DMS114 treated with DMSO at 0.1 percent for 48 hours (cell line): ENCODE measurements around the gene TRIM67.
"Not testable (repeated sequence)": the region's sequence is repeated elsewhere in the genome, so short reads cannot be mapped to it uniquely, and the experiment has no call there.

ENCODE experiments used
- DNase-seq: peaks from one replicate; lab custom pipeline; 2025; ENCODE audit not compliant: unreplicated experiment; lab: John Stamatoyannopoulos, UW

The TRIM67 gene

DNA sequence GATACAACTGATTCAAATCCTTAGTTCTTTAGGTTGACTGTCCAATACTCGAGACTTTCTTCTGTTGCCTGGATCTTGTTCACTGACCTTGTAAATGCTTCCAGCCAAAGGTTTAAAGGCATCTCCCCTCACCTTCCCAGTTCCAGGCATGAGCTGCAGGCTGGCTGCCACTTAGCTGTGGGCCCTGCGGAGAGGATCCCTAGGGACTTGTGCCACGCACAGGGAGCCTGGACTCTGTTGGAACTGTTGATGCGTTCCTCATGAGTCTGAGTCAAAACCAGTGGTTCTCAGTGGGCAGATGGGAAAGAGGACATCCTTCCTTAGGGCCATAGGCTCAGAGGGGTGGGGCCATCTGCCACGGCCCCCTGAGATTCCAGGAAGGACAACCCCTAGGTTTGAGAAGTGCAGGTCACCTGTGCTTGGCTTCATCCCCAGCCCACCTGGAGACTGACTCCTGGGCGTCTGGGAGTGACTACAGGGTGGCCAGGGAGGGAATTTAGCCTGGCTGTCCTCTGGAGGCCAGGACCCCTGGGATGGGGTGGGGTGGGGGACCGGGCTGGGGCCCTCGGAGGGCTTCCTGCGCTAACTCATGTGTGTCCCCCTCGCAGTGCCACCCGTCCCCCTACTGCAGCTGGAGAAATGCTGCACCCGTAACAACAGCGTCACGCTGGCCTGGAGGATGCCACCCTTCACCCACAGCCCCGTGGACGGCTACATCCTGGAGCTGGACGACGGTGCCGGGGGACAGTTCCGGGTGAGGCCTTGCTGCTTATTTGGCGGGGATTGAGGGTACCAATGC is 41.6 kb downstream of the TRIM67 start:
- DNase-seq = no peak

DNA sequence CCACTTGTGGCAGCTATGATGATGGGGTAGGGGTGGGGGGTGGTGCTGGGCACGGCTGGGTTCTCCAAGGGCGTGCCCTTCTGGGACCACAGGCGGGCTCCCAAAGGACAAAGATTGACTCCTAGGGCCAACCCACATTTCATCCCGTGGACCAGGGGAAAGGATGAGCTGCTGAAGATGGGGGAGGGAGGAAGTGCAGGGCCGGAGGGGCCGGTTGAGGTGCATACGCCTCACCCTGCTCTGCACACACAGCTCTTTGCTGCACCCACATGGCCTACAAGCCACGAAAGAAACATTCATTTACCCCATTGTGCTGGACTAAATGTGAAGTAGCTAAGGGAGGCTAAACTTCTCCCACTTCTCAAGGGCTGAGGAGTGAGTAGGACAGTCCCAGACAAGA is 45.0 kb downstream of the TRIM67 start:
- DNase-seq = no peak

DNA sequence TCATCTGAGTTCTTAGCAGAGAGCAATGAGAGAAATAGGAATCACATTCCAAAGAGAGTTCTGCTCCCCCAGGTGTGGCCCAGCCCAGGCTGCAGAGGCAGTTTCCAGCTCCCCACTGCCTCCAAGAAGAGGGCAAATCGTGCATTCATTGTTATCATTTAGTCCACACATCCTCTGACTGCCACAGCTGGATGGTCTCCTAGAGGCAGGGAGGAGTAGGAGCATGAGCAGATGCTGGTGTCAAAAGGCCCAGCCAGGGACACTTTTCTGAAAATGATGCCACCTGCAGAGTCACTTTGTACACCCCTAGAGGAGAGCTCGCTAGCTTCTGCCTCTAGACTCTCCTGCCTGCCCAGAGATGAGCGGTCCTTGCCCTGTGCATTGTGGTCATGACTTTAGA is 45.6 kb downstream of the TRIM67 start:
- DNase-seq = no peak

DNA sequence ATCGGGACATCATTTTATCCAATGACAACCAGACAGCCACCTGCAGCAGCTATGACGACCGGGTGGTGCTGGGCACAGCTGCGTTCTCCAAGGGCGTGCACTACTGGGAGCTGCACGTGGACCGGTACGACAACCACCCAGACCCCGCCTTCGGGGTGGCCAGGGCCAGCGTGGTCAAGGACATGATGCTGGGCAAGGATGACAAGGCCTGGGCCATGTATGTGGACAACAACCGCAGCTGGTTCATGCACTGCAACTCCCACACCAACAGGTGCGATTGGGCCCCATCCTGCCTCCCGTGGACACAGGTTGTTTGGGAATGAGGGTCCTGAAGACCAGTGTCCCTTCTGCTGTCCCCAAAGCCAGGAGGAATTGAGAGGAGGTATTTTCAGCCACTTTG is 47.1 kb downstream of the TRIM67 start:
- DNase-seq = no peak

DNA sequence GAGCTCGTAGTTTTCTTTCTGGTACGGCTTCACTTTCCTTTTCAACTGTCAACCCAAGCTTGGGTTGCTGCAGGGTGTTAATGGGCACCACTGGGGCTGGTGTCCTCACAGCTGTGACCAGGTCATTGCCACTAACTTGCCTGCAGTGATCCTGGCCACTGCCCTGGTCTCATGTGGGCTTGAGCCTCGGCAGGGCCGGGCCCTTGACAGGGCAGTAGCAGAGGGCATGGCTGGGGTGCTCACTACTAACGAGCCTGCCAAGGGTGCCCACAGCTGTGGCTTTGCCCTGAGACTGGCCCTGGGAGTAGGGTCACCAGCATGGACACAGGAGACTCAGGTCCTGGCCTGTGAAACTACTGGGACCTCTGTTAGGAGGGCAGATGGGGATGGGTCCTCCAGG is 47.7 kb downstream of the TRIM67 start:
- DNase-seq = no peak

DNA sequence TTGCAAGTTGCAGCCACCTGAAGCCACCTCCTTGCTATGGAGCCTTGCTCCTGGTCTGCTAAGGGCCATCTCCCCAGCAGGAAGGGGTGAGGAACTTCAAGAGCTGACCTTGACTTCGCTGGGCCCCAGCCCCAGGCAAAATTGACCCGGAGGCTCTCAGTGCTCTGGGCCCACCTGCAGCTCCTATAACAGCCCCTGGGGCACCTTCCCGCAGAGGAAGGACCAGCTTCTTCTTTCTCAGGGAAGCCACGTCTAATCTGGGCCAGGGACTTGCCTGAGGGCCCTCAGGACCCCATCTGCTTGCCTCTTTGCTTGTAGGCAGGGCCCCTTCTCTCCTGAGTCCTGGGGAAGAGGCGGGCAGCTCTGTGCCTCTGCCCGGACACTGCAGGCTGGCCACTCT is 48.3 kb downstream of the TRIM67 start:
- no peak for DNase-seq

DNA sequence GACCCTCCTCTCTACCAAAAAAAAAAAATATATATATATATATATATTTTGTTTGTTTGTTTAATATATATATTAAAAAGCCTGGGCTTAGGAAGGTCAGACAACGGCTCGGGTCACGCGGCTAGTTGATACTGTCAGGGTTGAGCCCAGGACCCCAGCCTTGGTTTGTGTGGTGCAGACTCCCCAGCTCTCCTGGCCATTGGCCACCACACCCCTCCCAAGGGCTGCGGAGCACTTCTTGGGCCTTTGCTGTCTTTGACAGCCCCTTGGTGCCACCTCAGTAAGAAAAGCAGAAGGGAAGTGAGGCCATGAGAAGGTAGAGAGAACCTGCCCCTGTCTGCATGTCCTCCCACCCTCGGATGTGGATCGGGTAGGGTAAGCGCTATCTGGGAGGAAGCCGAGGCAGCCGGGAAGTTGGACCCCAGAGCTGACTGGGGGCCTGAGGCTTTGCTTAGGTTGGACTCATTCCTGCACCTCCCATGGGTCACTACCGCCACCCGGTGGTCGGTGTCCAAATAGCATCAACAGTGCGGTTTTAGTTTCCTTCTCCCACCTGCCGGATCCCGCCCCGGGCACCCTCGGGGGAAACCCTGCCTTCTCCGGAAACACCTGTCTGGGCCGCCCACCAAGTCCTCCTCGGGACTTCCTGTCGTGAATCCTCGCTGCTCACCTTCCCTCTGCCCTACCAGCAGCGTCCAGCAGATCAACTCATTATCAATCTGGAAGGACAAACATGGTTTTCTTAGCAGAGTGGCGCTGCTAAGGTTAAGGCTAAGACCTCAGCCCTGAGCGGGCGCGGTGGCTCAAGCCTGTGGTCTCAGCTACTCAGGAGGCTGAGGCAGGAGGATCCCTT is 49.4 kb downstream of the TRIM67 start:
- peak; percentile 40 for DNase-seq

DNA sequence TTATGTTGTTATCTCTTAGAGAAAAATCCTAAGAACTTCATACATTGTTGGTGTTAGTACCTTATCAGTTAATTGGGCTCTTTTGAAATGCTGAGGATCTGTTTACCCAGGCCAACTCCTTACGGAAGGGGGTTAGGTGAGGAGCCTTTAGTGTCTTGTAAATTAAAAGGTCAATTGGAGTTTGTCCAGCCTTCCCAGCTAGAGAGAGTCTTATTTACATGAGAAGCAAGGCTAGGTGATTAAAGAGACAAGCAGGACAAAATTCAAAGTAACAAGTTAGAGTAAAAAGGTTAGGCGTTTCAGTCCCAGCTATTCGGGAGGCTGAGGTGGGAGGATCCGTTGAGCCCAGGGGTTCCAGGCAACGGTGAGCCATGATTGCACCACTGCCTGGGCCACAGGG is 50.4 kb downstream of the TRIM67 start:
- not testable (repeated sequence) for DNase-seq

DNA sequence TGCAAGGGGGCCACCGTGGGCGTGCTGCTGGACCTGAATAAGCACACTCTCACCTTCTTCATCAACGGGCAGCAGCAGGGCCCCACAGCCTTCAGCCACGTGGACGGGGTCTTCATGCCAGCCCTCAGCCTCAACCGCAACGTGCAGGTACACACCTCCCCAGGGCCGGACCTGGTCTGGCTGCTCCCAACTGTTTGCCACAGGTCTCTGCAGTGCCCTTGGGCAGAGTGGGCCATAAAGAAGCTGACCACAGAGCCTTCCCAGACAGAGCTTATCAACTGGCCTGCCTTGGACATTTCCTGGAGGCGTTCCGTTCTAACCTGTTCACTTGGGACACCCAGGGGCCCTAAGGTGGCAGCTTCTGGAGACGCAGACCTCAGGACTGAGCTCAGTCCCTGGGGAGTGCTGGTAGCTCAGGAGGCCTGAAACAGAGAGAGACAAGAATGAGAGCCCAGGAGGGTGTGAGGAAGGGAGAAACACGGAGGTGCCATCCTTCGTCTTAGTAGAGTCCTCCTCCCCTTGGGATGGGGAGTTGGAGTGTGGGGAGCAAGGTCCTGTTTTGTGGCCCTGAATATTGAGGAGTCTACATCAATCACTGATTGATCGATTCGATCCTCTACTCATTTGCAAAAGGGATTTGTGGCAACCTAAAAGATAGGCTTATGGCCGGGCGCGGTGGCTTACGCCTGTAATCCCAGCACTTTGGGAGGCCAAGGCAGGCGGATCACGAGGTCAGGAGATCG is 52.1 kb downstream of the TRIM67 start:
- DNase-seq = no peak

DNA sequence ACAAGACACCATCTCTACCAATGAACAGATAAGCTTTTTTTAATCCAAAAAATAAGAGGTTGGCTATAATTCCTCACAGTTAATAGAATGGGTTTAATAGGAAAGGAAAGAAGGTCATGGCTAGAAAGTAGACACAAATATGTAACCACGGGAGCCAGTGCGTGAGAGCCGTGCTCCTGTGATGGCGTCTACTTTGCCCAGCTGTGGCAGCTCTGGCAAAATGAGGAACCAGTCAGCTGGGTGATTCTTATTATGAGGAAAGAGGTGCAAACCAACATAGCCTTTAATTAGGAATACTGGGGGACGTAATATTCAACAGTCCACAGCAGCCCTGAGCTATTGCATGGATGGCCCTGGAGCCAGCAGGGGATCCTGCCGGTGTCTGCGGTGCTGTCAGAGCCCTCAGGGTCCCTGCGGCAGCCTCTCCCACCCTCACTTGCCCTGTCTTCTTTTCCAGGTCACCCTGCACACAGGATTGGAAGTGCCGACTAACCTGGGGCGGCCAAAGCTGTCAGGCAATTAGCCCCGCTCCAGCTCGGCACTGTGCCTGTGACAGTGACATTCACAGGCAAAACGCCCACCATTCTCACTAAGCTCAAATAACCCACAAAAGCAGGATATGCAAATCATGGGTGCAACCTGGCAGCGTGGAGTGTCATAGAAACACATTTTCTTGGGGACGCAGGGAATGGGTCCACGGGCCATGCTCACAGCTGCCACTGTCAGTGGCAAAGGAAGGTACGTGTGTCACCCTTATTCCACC is 53.2 kb downstream of the TRIM67 start:
- DNase-seq = no peak

DNA sequence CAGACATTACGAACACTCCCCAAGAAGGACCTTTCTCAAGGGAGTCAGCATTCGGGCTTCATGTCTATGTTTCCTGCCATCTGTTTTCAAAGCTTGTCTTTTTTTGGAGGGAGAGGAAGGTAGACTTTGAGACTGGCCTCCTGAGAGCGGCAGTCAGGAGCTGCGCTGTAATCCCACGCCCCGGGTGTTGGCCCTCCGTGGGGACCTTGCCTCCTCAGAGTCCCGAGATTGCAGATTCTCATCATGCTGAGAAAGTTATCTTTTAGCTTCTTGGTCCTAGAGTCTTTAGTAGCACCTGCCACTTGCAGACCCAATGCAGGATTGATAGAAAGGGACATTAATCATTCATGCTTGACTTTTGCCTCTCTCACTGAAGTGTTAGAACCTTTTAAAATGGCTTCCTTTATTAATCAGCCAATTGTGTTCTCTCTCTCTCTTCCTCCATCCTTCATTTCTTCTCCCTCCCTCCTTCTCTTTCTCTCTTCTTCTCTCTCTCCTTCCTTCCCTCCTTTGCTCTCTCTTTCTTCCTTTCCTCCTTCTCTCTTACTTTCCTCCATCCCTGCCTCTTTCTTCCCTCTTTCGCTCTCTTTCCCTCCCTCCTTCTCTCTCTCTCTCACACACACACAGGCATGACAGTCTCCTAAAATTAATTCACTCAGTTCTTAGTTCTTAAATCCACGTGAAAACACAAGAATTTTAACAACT is 54.0 kb downstream of the TRIM67 start:
- DNase-seq = no peak

DNA sequence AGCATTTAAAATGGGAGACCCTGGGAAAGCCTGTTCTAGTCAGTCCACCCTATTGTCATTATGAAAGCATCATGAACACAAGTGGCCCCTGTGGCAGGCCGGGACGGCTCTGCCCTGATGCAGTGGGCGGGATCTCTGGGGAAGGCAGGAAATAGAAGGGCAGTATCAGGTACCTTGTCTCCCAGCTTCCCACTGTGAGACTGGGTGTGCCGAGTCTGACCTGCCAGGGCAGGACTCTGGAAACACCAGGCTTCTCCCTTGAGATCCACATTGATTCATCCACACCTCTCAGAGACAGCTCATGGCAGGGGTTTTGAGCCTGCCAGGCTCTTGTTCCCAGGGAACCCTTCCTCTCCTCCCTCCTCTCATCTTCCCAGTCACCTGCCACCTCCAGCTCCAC is 54.6 kb downstream of the TRIM67 start:
- DNase-seq = no peak

DNA sequence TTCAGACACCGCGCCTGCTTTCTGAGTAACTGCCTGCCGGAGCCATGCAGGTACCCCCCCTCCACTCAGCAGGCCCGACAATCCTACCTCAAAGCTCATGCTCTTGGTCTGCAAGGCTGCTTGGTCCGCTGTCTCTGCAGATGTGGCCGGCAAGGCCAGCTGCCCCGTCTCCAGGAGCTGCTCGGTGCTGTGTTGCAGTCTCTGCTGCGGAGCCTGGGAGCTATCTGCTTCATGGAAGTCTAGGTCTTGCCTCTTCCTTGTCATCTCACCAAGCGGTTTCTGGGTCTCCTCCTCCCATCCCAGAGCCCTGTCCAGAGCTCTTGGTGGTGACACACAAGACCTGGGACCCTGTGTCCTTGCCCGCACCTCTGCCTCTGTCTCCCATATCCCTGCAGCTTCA is 55.2 kb downstream of the TRIM67 start:
- no peak for DNase-seq

DNA sequence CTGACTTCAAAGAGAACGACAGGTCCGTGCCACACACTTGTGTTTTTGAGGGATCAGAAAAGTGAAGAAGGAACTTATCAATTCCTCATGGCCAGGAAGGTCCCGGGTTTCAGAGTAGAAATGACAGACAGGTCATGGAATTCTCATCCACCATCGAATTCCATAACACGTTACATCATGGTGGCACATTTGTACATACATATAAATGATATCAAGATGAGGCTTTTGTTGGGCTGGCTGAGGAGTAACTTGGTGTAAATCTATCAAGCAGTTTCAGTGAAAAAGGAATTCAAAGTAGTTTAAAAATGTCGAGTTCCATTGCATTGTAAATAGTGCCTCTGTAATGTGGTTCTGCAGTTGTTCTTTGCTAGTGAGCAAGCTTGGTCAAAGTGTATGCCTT is 56.2 kb downstream of the TRIM67 start:
- no peak for DNase-seq

DNA sequence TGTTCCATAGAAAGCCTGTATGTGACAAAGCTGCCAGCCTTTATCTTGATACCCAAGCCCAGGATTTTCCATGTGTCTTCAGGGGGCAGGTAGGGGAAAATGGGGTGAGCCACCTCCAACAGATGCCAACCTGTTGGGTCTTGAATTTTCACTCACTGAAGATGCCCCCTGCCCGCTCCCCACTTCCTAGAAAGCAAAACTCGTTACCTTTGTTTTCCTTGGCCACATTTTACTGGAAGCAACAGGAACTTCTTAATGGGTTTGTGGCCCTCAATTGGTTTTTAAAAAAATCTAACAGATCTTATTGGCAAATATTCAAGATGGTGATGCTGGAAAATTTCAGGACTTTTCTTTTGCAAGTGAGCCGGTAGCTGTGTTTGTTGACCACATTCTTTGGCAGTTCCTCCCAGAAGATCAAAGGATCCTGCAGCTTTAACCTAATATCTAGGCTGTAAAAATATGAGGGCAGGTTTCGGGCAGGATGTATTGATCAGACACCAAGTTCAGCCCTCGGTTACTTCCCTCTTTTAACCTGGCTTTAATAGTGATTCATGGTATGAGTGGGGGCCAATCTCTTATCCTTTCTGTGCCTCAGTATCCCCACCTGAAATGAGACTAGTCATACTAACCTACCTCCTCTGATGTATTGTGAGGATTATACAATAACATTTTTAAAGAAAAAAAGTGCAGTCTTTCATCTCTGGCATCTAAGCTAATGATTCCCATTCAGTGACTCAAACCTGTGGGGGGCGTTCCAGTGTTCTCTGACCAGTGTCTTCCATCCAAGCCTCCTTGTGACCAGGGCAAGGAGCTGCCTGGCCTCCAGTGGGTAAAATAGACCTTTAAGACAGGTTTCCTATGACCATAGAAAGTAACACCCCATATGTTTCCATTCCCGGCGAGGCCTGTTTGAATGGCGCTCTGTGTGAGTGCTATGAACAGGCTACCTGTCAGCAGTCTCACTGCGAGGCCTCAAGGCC is 57.9 kb downstream of the TRIM67 start:
- DNase-seq = no peak

DNA sequence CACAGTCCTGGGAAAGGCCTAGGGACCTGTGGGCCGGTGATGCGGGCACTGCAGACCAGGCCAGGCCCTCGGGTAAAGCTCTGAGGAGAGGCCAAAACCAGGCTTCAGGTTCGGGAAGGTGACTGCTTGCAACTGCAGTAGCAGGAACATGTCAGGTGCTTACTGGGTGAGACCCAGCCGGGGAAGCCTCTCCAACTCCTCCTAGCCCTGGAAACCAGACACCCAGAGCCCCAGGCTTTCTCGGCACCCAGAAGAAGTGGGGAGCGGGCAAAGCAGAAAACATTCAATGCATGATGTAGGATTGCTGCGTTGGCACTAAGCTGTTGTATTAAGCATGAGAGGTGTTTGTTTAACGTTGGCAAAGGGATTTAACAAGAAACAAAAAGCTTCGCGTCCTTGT is 58.9 kb downstream of the TRIM67 start:
- no peak for DNase-seq

DNA sequence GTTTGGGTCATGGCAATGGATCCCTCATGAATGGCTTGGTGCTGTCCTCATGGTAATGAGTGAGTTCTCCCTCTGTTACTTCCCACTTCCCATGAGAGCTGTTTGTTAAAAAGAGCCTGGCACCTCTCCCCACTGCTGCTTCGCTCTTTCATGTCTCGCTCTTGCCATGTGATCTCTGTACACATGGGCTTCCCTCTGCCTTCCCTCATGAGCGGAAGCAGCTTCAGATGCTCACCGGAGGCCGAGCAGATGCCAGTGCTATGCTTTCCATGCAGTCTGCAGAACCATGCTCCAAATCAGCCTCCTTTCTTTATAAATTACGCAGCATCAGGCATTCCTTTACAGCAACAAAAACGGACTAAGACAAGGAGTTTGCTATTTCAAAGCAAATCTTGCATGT is 64.3 kb downstream of the TRIM67 start:
- DNase-seq = no peak

DNA sequence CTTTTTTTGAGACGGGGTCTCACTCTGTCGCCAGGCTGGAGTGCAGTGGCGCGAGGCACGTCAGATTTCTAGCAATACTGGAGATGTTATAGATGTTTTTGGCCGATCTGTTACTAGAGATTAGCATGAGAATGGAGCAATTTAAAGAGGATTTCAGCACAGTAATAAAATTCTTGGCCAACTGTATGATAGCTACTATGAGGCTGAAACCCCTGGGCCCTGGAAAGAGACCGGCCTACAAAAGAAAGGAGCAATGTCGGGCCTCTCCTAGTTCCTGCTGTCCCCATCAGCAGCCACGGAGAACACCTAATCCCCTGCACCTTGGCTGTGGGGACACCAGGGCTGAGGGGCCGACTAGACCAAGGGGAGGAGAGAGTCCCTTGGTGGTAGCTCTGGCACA is 69.7 kb downstream of the TRIM67 start:
- DNase-seq = no peak
